Erythroblast (primary cell): ENCODE measurements around the gene PRKCD.

Source experiments
- GATA1 ChIP-seq: IDR thresholded peaks from 2 replicates; pipeline ENCODE4 v1.6.1; 2011; ENCODE audit warnings: low read depth, mild to moderate bottlenecking, control low read depth, low read length, moderate library complexity
- POLR2A ChIP-seq: IDR thresholded peaks from 2 replicates; pipeline ENCODE4 v1.6.1; 2011; ENCODE audit warnings: mild to moderate bottlenecking, low read length

DNA sequence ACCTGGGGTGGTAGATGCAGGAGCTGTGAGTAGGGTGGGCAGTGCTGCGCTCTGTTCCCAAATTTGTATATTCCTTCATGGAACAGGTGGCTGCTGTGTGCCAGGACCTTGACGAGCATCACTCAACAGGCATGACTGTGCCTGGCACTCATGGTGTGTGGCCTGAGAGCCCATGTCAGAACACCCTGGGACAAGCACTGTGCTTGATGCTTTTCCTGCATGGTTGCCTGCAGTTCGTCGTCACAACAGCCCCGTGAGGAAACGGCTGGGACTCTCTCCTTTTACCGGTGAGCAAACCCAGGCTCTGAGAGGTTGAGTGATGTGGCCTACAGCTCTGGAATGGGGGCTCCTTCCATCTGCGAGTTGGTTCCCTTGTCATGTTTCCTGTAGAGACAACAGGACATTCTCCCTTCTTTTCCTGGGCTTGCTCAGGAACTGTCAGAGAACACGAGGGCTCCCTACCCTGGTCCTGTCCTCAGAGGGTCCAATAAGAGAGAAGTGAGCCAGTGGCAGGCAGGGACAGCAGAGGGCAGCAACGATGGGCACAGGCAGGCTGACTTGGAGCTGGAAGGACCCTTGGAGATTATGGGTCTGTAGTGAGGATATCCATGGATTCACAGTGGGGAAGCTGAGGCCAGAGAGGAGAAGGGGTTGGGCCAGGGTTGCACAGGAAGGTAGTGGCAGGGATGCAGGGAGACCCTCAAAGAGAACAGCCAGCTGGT is 37.4 kb downstream of the PRKCD start:
- no peak for TF ChIP-seq POLR2A
- no peak for TF ChIP-seq GATA1
